ENCODE data around the gene MYH15.
A peak's percentile ranks its signal among the peaks of the same experiment; 100 is the strongest.

The MYH15 gene

GRCh38 chr3:108511055-108511454 is 659 bp upstream of the MYH15 start:
- DNase-seq (ENCODE audit: insufficient read length, low spot score) (no peak), FAIRE-seq (no peak)

- no peak for DNase-seq (ENCODE audit: insufficient read length, low spot score)
Observed at GRCh38 chr3:108509871-108510270, 525 bp downstream of the MYH15 start.

GRCh38 chr3:108509263-108509662 is 1.1 kb downstream of the MYH15 start:
- FAIRE-seq (no peak), DNase-seq (ENCODE audit: insufficient read length, low spot score) (no peak)

More at GRCh38 chr3:108509871-108510270, 525 bp downstream of the MYH15 start:
- no peak for FAIRE-seq

- DNase-seq (ENCODE audit: insufficient read length, low spot score) (no peak), FAIRE-seq (no peak)
Observed at GRCh38 chr3:108507902-108508301, 2.5 kb downstream of the MYH15 start.

DNA sequence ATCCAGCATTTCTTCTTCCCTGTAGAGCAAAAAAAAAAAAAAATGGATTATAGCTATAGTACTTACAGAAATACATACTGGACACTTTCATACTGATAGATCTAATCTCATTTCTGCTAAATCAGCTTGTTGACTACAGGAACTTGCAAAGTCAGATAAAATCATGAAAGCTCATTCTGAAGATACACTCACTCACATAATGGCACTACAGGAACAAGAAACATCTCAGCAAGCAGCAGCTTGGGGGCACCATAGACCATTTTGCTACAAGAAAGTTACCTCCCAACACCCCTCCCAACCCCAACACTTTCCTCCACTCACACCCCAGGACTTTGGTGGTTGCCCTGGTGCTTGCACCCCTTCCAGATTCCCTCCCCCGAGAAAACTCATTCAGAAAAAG is 4.6 kb downstream of the MYH15 start:
- FAIRE-seq = no peak

GRCh38 chr3:108503722-108504121 is 6.7 kb downstream of the MYH15 start:
- FAIRE-seq (no peak), DNase-seq (ENCODE audit: insufficient read length, low spot score) (no peak)

More for the DNA sequence above, 4.6 kb downstream of the MYH15 start:
- no peak for DNase-seq (ENCODE audit: insufficient read length, low spot score)

DNA sequence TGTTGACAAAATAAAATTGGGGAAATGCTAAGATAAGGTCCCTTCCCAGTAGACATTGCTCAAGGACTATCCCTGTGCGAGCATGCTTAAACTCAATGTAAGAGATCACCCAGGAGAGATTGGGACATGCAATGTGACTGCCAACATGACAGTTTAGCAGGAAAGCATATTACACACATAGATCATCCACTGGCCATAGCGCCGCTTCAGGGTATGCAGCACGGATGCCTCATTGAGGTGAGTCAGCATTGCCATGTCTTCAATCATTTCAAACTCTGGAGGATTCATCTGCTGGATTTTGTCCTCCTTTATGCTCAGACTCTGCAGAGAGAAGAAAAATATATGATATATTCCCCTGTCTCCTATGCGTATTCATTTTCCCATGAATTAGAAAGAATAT is 8.9 kb downstream of the MYH15 start:
- FAIRE-seq (no peak), DNase-seq (ENCODE audit: insufficient read length, low spot score) (no peak)

GRCh38 chr3:108500728-108501127 is 9.7 kb downstream of the MYH15 start:
- no peak for FAIRE-seq
- no peak for DNase-seq (ENCODE audit: insufficient read length, low spot score)

- FAIRE-seq (no peak), DNase-seq (ENCODE audit: insufficient read length, low spot score) (no peak)
Observed at GRCh38 chr3:108497271-108497670, 13.1 kb downstream of the MYH15 start.

GRCh38 chr3:108495717-108496116 is 14.7 kb downstream of the MYH15 start:
- no peak for FAIRE-seq
- DNase-seq (ENCODE audit: insufficient read length, low spot score) = no peak

- DNase-seq (ENCODE audit: insufficient read length, low spot score) (no peak), FAIRE-seq (no peak)
Observed at GRCh38 chr3:108494906-108495531, 15.4 kb downstream of the MYH15 start.

- FAIRE-seq (no peak), DNase-seq (ENCODE audit: insufficient read length, low spot score) (no peak)
Observed at GRCh38 chr3:108493862-108494261, 16.5 kb downstream of the MYH15 start.

DNA sequence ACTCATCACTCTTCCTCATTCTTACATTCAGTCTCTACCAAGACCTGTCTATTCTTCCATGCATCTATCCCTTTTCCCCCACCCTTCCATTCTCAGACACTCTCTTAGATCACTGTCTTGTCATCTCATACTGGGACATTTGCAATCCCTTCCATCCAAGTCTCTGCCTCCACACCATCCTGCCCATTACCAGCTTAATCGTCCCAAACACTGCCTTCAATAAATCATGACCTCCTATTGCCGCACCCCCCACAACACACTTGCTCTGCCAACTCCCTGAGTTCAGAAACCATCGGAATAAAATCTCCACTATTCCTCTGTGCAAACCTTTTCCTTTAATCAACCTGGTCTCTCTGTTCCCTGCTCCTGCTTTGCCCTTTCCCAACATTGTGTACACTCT is 18.9 kb downstream of the MYH15 start:
- FAIRE-seq = no peak

GRCh38 chr3:108489776-108490175 is 20.6 kb downstream of the MYH15 start:
- peak; percentile 26 for DNase-seq (ENCODE audit: insufficient read length, low spot score)
- peak; percentile 89 for FAIRE-seq

More for the DNA sequence above, 18.9 kb downstream of the MYH15 start:
- no peak for DNase-seq (ENCODE audit: insufficient read length, low spot score)

DNA sequence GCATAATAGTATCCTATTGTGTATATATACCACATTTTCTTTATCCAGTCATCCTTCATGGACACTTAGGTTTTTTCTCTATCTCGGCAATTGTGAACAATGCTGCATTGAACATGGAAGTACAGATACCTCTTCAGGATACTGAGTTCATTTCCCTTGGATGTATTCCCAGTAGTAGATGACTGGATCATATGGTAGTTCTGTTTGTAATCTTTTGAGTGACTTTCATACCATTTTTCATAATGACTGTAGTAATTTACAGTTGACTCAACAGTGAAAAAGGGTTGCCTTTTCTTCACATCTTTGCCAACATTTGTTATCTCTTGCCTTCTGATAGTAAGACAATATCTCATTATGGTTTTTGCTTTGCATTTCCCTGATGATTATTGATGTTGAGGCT is 21.8 kb downstream of the MYH15 start:
- FAIRE-seq (no peak), DNase-seq (ENCODE audit: insufficient read length, low spot score) (no peak)

GRCh38 chr3:108487439-108487838 is 23.0 kb downstream of the MYH15 start:
- DNase-seq (ENCODE audit: insufficient read length, low spot score) = no peak
- FAIRE-seq = no peak

- no peak for FAIRE-seq
- DNase-seq (ENCODE audit: insufficient read length, low spot score) = no peak
Observed at GRCh38 chr3:108486941-108487340, 23.5 kb downstream of the MYH15 start.

DNA sequence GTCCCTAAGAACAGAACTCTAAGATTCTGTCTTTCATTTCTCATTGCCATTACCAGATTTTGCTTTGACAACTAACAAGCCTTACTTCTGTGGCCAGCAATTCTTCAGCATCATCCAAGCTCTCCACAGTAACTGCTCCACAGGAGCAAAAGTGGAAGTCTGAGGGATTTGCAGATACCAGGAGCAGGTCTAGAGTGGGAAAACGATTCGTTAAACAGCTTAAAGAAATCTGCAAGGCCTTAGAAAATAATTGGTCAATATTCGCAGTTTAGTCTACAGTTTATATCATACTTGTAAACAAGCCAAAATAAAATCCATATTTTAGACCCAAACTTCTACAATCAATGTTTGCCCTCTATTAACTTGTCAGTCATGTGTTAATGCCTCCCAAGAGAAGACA is 24.1 kb downstream of the MYH15 start:
- DNase-seq (ENCODE audit: insufficient read length, low spot score) (no peak), FAIRE-seq (no peak)

- no peak for DNase-seq (ENCODE audit: insufficient read length, low spot score)
- no peak for FAIRE-seq
Observed at GRCh38 chr3:108485146-108485545, 25.2 kb downstream of the MYH15 start.

DNA sequence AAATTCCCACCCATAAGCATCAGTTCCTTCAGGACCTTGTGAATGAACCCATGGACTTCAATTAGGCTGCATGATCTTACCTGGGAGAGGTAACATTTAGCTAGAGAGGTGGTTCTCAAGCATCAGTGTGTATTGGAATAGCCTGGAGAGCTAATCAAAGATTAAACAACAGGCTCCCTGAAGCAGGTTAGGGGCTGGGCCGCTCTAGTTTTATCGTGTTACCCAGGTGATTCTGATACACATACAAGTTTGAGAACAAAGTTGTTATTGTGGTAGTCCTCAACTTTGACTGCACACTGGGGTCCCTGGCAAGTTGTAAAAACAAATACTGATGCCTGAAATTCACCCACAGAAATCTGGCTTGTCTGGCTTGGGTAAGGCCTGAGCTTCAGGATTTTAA is 31.2 kb downstream of the MYH15 start:
- DNase-seq (ENCODE audit: insufficient read length, low spot score) = no peak
- no peak for FAIRE-seq

DNA sequence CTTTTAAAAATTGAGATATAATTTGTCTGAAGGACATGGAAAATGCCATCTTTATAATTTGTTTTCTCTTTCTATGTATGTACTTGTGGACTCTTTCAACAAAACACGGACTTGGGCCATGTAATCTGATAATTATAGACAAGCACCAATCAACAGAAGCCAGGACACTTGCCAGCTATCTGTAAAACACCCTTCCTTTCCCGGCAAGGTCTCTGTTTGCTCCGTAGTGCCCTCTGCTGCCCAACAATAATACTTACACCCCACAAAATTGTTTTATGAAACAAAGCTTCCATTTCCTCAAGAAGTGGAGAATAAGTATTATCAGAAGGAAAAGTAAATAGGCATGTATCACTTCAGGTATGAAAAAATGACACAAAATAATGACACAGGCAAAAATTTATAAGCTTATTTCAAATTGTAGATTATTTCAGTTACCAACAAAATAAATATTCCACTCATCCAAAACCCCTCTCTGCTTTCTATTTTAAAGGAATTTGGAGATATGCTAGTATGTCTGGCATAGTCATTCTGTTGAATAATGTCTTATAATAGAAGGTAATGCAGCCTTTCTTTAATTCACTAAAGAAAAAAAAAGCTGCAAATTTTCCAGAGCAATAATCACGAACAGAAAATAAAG is 32.8 kb downstream of the MYH15 start:
- FAIRE-seq (peak; percentile 93), DNase-seq (ENCODE audit: insufficient read length, low spot score) (peak; percentile 21)

DNA sequence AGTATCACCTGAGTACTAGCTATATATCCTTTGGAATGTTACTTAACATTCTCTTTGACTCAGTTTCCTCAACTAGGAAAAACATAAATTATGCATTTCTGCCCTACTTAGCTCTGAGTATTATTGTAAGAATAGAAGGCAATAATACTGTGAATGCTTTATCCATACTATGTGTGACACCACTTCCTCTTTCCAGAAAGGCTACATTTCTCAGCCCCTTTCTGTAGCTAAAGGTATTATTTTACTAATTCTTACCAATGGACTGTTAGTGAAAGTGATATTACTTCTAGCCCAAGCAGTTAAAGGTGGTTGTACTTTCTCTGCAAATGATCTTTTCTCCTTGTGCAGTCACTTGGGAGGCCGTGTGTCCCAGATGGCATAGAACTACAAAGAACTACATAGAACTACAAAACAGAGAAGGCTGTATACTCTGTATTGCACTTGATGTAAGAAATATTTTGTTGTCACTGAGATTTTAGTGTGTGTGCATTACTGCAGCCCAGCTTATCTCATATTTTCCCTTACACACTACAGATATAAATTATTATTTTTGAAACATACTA is 35.1 kb downstream of the MYH15 start:
- DNase-seq (ENCODE audit: insufficient read length, low spot score) = no peak
- no peak for FAIRE-seq
